Measurements from ENCODE around the gene SMIM38. TPM values are rescaled to one million over a fixed set of nuclear protein-coding genes. Genes with fewer than 3 reads are reported as not detected.

The SMIM38 gene
- polyA plus RNA-seq (ENCODE audit: insufficient read length): 0.52 TPM
- long read RNA-seq, donor 1: 0 reads
- long read RNA-seq, donor 2: 0 reads
- long read RNA-seq, donor 3: 0 reads
- long read RNA-seq, donor 4: 0 reads
- long read RNA-seq, donor 5: 0 reads
- long read RNA-seq, donor 6: 0 reads
- long read RNA-seq, donor 7: 0 reads
- long read RNA-seq, donor 8: 0 reads

GRCh38 chr11:69155302-69156234, at the start of gene SMIM38:
SMIM38 (plus strand) TSS chr11:69155935; CDS start chr11:69157847, 1,912 bp downstream.
- no peak for DNase-seq

- DNase-seq: no peak
Observed at GRCh38 chr11:69106031-69106811, 49.5 kb upstream of the SMIM38 start.

GRCh38 chr11:69107413-69107812, 48.3 kb upstream of the SMIM38 start:
- DNase-seq: no peak

- no peak for DNase-seq
Observed at GRCh38 chr11:69108030-69108429, 47.7 kb upstream of the SMIM38 start.

- DNase-seq: no peak
Observed at GRCh38 chr11:69108559-69108958, 47.2 kb upstream of the SMIM38 start.

- no peak for DNase-seq
Observed at GRCh38 chr11:69109101-69109500, 46.6 kb upstream of the SMIM38 start.

- no peak for DNase-seq
Observed at GRCh38 chr11:69110451-69110850, 45.3 kb upstream of the SMIM38 start.

GRCh38 chr11:69111624-69112542, 43.9 kb upstream of the SMIM38 start:
- DNase-seq: no peak

- DNase-seq: no peak
Observed at GRCh38 chr11:69113226-69113625, 42.5 kb upstream of the SMIM38 start.

- no peak for DNase-seq
Observed at GRCh38 chr11:69113646-69114340, 41.9 kb upstream of the SMIM38 start.

- DNase-seq: no peak
Observed at GRCh38 chr11:69114362-69114761, 41.4 kb upstream of the SMIM38 start.

- DNase-seq: no peak
Observed at GRCh38 chr11:69114811-69115523, 40.8 kb upstream of the SMIM38 start.

GRCh38 chr11:69115586-69116560, 39.9 kb upstream of the SMIM38 start:
- no peak for DNase-seq

- no peak for DNase-seq
Observed at GRCh38 chr11:69116671-69117070, 39.1 kb upstream of the SMIM38 start.

GRCh38 chr11:69119190-69119589, 36.5 kb upstream of the SMIM38 start:
- no peak for DNase-seq

- no peak for DNase-seq
Observed at GRCh38 chr11:69120096-69120875, 35.4 kb upstream of the SMIM38 start.

GRCh38 chr11:69121021-69121420, 34.7 kb upstream of the SMIM38 start:
- DNase-seq: no peak

All from left kidney (tissue), 8 donors.